ENCODE measurements around the gene TFPI2.
"Not testable (repeated sequence)": the region's sequence is repeated elsewhere in the genome, so short reads cannot be mapped to it uniquely, and the experiment has no call there.

GRCh38 chr7:93915206-93915842 is 24.8 kb upstream of the TFPI2 start:
- TF ChIP-seq SP1 (IDR thresholded peaks at IDR 0.05); CTBP1 (IDR thresholded peaks at IDR 0.05; ENCODE audit: borderline replicate concordance); ARNT (IDR thresholded peaks at IDR 0.05); PKNOX1 (IDR thresholded peaks at IDR 0.05); NFRKB (IDR thresholded peaks at IDR 0.05); ZNF384 (IDR thresholded peaks at IDR 0.05); L3MBTL2 (conservative IDR thresholded peaks at IDR 0.05); FOXM1 (IDR thresholded peaks at IDR 0.05; ENCODE audit: borderline replicate concordance); ELF4 (IDR thresholded peaks at IDR 0.05); TARDBP (IDR thresholded peaks at IDR 0.05); LEF1 (IDR thresholded peaks at IDR 0.05; ENCODE audit: borderline replicate concordance): not testable (repeated sequence)

All from HEK293T (cell line).